Stimulated activated CD4-positive, alpha-beta T cell treated with anti-CD3 and anti-CD28 coated beads, Interleukin-15, amount 100 ng/mL, for 48 hours (primary cell): ENCODE data around the gene RHBDL1.

ENCODE experiments used
- DNase-seq, 2 donors: peaks; one replicate each; pipeline ENCODE4 v3.0.0-alpha.2; 2020; ENCODE audit warnings: low read depth in 2 of 2

Gene RHBDL1

DNA sequence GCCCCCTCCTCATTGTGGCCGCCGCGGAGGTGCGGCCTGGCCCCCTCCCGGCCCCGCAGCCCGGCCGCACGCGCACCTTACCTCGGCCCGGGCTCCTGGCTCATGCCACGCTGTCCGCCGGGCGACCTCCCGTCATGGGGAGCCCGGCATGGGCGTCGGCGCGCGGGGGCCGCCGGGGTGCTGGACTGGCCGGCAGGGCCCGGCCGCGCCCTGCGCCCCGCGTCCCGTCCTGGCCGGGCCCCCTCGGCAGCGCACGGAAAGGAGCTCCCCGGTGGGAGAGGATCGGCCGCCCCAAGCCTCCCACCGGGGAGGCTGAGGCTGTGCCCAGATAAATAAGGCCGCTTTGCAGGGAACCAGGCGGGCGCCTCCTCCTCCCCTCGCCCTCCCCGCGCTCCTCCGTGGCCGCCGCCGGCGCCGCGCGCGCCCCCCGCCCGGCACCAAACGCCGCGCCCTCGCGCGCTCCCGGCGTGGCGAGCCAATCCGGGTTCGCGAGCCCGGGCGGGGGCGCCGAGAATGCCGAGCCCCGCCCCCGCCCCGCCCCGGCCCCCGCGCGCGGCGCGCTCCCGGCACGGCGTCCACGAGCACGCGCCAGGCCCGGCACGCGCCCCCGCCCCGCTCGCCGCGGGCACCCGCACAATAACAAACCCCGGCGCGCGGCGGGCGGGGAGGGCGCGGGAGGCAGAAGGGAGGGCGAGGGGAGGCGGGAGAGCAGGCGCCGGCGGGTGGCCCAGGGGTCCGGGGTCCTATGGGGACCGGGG lies 30.1 kb downstream of the RHBDL1 start, which contains the start of gene FBXL16:
TSS of gene FBXL16 (minus strand) at position 371 of the 758 bp plus-strand sequence. CDS start 8,396 bp downstream, outside the sequence.
- no peak for DNase-seq

DNA sequence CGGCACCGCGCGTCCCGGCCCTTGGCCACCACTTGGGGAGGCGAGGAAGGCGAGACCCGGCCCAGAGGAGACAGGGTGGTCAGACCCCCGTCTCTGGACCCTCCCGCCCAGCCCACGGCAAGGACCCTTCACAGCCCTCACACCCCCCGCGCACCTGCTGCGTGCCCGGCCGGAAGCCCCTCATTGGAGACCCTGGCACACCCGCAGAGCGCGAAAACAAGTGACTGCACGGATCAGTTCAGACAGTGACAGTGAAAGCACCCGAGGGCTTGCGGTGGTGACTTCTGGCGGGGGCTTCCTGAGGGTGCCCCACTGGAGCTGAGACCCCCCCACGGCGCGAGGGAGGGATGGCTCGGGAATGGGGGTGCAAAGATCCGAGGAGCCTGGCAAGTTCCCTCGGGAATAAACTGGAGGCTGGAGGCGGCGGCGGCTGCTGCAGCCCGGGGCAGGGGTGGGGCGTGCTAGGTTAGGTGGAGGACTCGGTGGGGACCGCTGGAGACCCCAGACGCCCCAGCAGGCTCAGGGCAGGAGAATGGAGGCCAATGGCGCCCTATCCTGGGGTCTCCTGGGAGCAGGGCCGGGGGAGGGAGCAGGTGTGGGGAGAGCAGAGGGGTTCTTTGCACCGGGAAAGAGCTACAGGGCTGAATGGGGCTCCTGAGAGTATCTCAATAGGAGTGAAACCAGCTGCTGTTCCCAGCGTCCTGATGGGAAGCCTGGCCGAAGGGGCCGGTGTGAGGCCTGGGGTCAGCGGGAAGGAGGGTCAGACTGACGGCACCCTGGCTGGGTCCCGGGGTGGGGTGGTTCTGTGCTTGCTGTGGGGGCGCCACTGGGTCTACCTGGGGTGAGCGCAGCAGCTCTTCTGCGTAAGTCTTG lies 31.0 kb downstream of the RHBDL1 start:
- no peak for DNase-seq

DNA sequence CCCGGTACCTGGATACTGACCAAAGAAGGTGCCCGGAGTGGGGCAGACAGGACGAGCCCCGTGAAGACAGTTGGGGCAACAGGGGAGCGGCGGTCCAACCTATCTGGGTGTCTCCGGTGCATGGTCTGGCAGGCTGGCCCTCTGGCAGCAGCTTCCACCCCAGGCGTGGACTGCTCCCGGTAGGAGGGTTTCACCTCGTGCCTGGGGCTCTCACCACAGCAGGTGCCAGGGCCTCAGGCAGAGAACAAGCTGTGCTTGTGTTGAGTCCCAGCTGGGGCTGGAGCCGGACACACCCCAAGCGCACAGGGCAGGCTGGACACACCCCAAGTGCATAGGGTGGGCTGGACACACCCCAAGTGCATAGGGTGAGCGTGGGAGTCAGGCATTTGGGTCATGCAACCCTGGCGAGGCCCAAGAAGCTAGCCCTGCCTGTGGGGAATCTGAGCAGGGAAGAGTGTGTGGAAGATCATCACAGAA lies 31.6 kb downstream of the RHBDL1 start:
- no peak for DNase-seq

DNA sequence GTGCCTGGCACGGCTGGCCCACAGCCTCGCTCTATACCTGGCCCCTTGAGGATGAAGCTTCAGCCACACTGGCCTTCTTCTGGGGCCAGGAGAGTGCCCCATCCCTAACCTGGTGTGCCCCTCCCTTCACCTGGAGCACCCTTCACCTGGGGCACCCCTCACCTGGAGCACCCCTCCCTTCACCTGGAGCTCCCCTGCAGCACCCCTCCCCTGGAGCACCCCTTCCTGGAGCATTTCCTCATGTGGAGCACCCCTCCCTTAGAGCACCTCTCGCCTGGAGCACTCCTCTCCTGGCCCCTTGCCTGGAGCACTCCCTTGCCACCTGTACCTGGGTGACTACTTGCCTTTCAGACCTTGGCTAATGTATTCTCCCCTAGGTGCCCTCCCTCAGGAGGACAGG lies 32.5 kb downstream of the RHBDL1 start:
- no peak for DNase-seq

DNA sequence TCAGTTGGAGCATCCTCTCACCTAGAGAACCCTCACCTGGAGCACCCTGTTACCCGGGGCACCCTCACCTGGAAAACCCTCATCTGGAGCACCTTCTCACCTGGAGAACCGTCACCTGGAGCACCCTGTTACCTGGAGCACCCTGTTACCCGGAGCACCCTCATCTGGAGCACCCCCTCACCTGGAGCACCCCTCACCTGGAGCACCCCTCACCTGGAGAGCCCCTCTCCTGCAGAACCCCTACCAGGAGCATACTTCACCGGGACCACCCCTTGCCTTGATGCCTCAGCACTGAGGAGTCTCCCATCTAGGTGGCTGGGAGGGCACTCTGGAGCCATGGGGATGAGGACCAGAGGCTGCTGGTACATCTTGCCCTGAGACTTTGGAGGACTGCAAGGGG lies 33.5 kb downstream of the RHBDL1 start:
- DNase-seq, result no peak

DNA sequence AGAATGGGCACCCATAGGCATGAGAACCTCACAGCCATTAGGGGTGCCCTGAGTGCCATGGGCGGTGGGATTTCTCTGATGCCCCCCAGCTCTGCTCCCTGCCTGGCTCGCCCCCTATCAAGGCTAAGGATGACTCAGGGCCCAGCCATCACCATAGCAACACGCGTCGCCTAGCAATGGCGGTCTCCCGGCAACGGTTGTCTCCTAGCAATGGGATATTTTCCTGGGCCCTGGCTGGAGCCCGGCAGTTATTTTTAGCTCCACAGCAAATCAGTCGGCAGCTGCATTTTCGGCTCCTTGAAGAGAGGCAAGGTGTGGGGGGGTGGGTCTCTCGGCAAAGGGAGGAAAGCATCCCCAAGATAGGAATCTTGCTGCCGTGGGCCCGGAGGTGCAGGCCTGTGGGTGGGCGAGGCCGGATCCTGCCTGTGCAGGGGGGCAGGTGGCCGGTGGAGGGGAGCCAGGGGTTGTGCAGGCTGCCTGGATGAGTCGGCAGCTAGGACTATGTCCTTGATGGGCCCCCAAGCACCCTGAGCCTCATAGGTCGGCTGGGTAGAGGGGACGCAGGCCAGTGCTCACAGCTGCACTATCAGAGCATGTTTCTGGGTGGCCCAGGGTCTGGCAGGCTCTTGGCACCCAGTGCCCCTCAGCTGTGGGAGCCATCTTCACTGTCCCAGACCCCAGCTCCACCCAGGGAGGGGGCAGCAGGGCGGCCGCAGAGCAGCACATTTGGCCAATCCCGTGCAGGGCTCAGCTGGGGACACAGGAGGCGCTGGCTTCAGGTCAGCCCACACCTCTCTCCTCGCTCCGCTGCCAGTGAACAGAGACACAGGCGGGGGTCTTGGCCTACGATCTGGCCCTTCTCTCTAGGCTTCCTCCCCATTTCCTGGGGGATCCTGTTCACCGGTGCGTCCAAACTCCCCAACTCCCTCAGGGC lies 34.4 kb downstream of the RHBDL1 start:
- DNase-seq, result no peak

DNA sequence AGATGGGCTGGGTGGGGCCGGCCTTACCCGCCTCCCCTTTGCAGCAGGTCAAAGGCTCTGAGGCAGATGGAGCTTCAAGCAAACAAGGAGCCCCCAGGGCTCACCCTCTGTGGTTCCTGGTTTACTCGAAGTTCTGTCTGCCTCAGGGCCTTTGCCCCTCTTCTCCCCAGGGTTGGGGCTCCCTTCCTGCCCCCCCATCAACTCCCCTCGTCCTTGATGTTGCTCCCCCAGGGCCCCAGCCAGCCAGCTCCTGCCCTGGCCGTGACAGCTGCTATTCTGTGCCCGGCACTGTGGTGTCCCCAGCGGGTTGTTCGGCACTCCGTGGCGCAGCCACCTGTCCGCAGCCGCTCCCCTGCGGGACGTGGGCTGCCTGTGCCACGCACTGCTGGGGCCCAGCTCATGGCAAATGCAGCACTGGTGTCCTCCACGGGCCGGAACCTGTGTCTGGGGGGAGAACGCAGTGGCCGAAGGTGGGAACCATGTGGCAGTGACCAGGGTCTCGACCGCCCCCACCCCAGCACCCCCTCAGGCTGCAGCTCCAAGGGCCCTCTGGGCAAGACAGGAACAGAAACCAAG lies 35.1 kb downstream of the RHBDL1 start:
- no peak for DNase-seq

DNA sequence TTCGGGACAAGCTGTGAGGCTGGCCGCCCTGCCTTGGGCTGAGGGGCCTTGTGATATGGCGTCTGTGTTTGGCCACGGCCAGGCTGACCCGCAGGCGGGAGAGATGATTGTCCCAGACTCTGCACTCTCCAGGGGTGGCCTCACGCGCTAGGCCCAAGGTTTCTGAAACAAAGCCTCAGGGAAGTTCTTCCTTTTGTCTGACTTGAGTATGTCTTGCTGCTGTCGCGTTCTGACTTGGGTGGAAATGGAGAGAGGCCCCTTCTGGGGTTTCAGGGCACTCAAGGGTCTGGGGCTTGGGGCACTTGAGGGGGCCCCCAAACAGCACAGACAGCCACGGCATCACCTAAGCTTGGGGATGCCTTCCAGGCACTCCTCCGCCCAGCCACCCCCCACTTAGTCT lies 35.6 kb downstream of the RHBDL1 start:
- no peak for DNase-seq

DNA sequence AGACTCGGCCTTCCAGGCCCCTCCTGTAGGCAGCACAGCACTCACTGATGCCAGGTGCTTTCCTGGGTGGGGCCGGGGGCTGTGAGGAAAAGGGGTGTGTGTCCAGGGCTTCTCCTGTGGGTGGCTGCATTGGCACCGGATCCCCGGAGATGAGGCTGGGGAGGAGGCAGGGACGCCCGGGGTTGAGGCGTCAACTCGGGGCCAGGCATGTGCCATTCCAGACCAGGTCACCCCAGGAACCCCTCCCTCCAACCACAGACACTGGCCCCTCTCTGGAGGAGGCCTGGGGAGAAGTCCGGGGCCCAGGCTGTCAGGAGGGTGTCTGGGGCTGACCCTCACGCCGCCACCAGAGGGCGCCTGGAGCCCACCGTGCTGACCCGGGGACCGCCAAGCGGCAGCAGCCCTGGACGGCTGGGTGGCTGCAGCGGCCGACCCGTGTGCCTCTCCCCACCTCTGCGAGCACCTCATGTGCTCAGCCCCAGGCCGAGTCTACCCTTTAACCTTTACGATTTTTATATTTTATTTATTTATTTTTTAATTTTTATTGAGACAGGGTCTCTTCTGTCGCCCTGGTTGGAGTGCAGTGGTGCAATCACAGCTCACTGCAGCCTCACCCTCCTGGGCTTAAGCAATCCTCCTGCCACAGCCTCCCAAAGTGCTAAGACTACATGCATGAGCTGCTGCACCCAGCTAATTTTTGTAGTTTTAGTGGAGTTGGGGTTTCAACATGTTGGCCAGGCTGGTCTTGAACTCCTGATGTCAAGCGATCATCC lies 36.3 kb downstream of the RHBDL1 start:
- peak; percentile 51 to 76 for DNase-seq

DNA sequence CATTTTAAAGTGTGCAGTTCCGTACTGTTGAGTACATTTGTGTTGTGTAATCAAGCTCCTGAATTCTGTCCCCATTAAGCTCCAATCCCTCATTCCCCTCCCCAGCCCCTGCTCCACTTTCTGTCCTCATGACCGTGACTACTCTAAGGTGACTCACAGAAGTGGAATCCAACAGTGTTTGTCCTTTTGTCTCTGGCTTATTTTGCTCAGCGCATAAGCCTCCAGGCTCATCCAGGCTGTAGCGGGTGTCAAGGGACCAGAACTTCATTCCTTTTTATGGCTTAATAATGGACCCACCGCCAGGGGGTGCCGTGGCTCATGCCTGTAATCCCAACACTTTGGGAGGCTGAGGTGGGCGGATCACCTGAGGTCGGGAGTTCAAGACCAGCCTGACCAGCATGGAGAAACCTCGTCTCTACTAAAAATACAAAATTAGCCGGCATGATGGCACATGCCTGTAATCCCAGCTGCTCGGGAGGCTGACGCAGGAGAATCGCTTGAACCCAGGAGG lies 37.3 kb downstream of the RHBDL1 start:
- DNase-seq, result peak; percentile 44 to 50

DNA sequence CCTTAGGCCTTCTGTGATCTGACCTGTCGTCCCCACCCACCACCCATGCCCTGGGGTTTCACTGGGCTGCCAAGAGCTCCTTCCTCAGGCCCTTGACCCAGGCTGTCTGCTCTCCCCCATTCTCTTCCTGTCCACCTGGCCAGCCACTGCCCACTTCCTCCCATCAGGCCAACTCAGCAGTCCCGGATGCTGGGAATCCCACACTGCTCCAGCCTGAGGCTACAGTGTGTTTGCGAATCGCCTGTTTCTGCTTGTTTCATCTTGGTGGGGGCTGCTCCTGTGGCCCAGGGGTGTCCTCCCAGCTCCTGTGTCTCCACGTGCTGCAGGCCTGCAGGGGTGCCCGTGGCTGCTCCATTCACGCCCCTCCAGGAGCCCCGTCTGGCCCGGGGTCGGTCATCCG lies 38.6 kb downstream of the RHBDL1 start:
- no peak for DNase-seq

DNA sequence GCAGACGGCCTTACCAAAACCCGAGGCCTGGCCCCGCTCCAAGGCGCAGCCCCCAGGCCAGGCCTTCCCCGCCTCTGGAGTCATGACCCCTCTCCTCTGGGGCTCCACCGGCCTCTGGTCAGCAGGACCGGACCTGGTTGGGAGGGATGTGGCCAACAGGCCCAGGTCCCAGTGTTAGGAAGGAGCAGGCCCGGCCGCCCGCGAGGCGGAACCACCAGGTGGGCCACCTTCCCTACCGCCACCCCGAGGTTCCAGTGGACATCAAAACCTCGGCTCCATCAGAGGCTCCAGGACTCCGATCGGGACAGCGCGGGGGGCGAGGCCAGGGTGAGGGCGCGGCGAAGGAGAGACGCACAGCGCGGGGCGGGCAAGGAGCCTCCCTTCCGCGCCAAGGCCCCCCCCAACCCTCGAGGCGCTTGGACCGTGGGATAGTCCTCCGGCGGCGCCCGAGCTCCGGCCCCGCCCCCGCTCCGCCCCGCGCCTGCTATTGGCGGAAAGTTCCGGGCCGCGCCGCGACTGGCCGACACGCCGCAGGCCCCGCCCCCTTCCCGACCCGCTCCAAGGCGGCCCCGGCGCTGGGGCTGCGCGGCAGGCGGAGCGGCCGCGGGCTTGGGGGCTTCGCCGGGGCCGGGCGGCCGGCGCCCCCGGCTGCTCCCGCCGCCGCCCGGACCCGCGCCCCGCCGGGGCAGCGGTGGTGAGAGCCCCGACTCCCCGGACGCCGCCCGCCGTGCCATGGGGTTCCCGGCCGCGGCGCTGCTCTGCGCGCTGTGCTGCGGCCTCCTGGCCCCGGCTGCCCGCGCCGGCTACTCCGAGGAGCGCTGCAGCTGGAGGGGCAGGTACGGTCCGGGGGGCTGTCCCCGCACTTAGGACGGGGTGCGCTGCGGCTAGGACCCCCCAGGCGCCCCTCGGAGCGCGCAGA lies 39.3 kb downstream of the RHBDL1 start, which contains the start of gene METRN:
TSS of gene METRN (plus strand) at position 561 of the 919 bp plus-strand sequence. CDS start at position 733, 172 bp downstream.
- peak; percentile 73 to 89 for DNase-seq

DNA sequence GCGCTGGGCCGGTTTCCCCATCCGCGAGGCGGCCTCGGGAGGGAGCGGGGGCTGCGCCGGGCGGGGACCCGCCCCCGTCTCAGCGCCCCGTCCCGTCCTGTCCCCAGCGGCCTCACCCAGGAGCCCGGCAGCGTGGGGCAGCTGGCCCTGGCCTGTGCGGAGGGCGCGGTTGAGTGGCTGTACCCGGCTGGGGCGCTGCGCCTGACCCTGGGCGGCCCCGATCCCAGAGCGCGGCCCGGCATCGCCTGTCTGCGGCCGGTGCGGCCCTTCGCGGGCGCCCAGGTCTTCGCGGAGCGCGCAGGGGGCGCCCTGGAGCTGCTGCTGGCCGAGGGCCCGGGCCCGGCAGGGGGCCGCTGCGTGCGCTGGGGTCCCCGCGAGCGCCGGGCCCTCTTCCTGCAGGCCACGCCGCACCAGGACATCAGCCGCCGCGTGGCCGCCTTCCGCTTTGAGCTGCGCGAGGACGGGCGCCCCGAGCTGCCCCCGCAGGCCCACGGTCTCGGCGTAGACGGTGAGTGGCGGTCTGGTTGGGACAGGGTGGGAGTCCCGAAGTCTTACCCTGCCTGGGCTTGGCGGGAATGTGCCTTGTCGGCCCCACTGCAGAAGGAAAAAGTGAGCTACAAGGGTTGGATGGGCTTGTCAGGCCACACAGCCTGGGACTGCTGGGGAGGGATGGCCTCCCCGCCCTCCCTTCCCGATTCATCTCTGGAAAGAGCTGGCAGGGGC lies 40.2 kb downstream of the RHBDL1 start:
- no peak for DNase-seq

DNA sequence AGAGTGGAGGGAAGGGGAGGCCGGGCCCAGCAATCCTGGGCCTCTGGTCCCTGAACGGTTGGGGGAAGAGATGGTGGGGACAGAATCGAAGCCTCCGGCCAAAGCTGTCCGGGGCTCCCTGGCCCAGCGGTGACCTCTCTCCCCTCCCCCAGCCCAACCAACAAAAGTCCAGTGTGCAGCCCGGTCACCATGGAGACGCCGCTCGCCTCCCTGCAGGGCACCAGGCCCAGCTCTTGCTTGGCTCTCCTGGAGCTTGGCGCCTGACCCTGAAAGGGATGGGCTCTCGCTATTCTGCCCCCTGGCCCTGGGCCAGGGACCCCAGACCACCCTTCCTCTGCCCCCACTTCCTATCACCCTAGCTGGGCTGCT lies 40.7 kb downstream of the RHBDL1 start:
- no peak for DNase-seq

DNA sequence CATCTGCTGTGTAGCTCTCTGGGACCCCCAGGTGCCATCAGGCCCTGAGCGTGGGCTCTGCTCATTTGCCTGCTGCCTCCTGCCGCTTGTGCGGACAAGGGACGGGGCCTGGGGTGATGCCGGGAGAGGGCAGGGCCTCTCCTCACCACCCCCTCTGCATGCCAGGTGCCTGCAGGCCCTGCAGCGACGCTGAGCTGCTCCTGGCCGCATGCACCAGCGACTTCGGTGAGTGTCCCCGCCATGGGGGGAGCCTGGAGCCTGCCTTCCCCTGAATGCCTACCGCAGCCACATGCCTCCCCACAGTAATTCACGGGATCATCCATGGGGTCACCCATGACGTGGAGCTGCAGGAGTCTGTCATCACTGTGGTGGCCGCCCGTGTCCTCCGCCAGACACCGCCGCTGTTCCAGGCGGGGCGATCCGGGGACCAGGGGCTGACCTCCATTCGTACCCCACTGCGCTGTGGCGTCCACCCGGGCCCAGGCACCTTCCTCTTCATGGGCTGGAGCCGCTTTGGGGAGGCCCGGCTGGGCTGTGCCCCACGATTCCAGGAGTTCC lies 41.4 kb downstream of the RHBDL1 start:
- DNase-seq, result no peak

DNA sequence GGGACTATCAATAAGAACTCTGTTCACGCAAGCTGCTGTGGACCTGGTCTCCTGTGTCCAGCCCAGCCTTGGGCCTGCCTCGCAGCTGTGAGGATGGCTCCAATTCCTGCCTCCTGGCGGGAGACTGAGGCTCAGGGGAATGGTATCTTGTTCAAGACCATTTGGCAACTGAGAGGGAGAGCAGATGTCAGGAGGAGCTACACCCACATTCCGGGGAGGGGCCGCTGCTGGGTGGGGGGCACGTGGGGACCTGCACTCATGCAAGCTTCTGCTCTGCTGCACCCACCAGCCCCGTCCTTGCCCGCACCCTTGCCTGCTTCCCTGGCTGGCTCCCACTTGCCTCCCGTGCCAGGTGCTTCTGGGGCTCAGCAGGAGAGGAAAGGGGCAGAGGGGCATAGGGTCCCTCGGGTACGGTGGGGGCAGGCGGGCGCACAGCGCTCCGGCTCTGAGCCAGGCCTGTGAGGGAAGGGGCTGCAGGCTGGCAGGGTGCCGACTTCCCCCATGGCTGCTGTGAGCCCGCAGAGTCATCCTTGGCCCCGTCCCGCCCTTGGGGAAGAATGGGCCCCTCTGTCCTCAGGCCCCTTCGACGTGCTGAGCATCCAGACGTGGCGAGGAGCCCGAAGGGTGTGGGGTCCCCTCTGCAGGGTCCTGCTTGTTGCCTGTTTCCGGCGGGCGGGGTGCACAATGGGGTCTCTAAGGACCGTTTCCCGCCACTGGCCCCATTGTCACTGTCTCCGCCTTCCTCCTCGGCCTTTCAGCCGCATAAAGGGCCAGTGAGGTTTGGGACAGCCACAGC lies 42.2 kb downstream of the RHBDL1 start:
- no peak for DNase-seq

DNA sequence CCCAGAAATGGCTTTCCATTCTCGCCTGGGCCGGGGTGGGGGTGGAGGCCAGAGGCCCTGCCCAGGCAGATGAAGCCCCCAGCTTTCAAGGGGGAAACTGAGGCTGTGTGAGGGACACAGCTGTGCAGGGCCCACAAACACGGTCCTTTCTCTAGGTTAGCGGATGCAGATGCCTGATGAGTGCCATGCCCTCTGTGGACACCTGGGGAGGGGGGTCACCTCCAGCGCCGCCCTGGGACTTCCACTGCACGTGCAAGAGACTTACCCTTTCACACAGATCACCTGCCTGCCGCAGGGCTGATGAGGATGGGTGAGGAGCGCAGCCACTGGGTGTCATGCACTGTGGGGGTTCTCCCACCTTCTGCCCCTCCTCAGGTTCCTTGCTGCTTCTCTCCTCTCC lies 42.9 kb downstream of the RHBDL1 start:
- DNase-seq, result no peak
